Peyer's patch (tissue), 4 donors: ENCODE measurements around the gene HEXB.

Experiments used
- POLR2A ChIP-seq, 2 donors: fragments of 450-650 bp; IDR thresholded peaks; one replicate each; pipeline ENCODE4 v1.5.1; 2017; ENCODE audit warnings: antibody characterized with exemption in 2 of 2, mild to moderate bottlenecking in 2 of 2, moderate library complexity in 2 of 2
- TF ChIP-seq, protein P1 (sequence below), 6 experiments: fragments of 450-650 bp in 4 of 6; fragments of 200-600 bp in 2 of 6; sonication (generic) in 1 of 6; IDR thresholded peaks; one replicate each; pipeline ENCODE4 v1.5.1; 2017 to 2019; ENCODE audit warnings: antibody characterized with exemption in 6 of 6, mild to moderate bottlenecking in 3 of 6, moderate library complexity in 1 of 6

DNA sequence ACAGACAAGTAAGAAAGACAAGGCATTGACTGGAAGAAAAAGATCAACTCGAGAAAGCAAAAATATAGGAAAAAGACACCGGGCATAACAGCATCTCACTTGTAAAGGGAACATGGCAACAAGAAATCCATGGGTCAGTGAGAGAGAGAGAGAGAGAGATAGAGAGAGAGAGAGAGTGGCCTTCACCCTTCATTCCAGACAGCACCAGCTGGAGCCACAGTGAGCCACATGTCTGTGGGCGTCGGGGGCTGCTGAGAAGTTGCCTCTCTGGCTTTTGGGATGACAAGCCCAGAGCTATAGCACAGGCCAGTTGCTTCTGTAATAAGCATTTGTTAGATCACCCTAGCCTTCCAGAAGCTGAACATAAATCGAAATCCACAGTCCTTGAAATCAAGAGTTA lies 24.2 kb upstream of the HEXB start:
- TF ChIP-seq, protein P1, sequence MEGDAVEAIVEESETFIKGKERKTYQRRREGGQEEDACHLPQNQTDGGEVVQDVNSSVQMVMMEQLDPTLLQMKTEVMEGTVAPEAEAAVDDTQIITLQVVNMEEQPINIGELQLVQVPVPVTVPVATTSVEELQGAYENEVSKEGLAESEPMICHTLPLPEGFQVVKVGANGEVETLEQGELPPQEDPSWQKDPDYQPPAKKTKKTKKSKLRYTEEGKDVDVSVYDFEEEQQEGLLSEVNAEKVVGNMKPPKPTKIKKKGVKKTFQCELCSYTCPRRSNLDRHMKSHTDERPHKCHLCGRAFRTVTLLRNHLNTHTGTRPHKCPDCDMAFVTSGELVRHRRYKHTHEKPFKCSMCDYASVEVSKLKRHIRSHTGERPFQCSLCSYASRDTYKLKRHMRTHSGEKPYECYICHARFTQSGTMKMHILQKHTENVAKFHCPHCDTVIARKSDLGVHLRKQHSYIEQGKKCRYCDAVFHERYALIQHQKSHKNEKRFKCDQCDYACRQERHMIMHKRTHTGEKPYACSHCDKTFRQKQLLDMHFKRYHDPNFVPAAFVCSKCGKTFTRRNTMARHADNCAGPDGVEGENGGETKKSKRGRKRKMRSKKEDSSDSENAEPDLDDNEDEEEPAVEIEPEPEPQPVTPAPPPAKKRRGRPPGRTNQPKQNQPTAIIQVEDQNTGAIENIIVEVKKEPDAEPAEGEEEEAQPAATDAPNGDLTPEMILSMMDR (IDR thresholded peaks at IDR 0.05) = no peak
- TF ChIP-seq POLR2A (IDR thresholded peaks at IDR 0.05) = no peak
